ENCODE data around the gene TEAD1.

- TF ChIP-seq CTCF (IDR thresholded peaks at IDR 0.05; ENCODE audit: low read depth, low read length, poor library complexity, severe bottlenecking): no peak
- TF ChIP-seq EZH2phosphoT487 (IDR thresholded peaks at IDR 0.05; ENCODE audit: borderline replicate concordance, low read length): no peak
Measured at GRCh38 chr11:12693479-12694182, 19.4 kb downstream of the TEAD1 start.
